T-helper 22 cell (primary cell): ENCODE measurements around the gene SSBP1.
"Not testable (repeated sequence)": the region's sequence is repeated elsewhere in the genome, so short reads cannot be mapped to it uniquely, and the experiment has no call there.

Experiments
- DNase-seq: peaks from one replicate; pipeline ENCODE4 v3.0.0-alpha.2; 2020; ENCODE audit warnings: low read depth

The SSBP1 gene, protein sequence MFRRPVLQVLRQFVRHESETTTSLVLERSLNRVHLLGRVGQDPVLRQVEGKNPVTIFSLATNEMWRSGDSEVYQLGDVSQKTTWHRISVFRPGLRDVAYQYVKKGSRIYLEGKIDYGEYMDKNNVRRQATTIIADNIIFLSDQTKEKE

DNA sequence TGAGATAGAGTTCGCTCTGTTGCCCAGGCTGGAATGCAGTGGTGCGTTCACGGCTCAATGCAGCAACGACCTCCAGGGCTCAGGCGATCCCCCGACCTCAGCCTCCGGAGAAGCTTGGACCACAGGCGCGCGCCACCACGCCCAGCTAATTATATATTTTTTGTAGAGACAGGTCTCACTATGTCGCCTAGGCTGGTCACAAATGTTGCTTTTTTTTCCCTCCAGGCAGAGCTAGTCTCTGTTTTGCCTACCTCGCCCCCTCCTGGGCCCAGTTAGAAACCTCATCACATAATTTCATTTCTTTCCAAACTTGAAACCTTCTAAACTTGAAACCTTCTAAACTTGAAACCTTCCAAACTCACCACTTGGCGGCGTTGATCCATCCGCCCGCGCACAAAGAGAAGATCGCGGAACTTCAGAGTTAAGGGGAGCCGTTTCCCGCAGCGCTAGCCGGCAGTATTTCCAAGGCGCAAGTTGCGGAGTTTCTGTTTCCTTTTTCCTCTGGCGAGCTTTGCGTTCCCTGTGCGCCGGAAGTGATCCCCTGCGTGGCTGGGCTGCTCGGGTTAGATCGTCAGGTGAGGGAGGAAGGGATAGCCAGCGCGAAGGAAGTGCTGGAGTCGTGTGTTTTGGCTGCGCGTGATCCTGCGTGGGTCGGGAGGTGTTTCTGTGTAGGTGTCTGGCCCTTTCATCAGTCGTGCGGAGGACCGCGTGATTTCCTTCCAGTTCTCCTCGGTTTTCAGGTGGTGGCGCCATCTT, at the start of gene SSBP1:
Gene SSBP1, plus strand, starts transcription at position 523 of the 756 bp plus-strand sequence. CDS start 809 bp downstream, outside the sequence.
- DNase-seq: peak; percentile 86

DNA sequence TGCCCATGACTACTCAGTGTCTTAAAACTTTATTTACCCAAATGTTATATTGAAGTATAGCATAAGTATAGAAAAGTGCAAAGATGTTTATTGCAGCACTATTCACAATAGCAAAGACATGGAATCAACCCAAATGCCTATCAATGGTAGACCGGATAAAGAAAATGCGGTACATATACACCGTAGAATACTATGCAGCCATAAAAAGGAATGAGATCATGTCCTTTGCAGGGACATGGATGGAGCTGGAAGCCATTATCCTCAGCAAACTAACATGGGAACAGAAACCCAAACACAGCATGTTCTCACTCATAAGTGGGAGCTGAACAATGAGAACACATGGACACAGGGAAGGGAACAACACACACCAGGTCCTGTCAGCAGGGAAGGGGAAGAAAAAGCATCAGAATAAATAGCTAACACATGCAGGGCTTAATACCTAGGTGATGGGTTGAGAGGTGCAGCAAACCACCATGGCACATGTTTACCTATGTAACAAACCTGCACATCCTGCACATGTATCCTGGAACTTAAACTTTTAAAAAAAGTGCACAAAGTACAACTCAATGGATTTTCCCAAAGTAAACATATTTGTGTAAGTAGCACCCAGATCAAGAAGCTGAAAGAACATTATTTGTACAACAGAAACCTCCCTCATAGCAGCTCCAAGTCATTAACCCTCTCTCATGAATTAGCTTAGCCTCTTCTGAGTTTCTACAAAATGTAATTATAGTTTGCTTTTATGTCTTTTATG, 48.9 kb upstream of the SSBP1 start:
- DNase-seq: not testable (repeated sequence)

DNA sequence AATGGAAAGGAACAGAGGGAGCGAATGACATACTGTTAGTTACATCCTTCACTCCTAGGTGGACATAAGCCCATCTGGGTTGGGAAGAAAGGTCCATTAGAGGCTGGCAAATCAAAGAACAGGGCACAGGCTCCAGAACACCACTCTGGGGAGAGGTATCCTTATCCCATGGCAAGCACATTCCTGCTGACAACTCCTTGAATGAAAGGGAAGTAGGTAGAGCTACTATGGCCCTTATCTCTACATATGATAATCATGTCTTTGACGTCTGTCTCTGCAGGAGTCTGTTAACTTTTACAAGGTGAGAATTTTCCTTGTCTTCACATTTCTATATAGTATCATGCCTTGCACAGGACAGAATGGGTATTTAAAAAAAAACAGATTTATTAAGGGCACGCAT, 46.6 kb upstream of the SSBP1 start:
- no peak for DNase-seq

DNA sequence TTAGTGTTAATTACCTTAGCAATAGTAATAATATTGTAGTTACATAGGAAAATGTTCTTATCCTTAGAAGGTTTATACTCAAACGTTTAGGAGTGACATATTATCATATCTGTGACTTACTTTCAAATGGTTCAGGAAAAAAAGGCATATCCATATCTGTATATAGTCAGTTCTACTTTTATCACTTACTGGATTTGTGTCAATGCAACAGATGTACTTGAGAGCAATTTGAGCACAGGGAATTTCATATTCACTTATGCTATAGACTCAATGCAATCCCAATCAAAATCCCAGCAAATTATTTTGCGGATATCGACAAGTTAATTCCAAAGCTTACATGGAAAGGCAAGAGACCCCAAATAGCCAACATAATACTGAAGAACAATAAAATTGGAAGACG, 46.2 kb upstream of the SSBP1 start:
- no peak for DNase-seq

DNA sequence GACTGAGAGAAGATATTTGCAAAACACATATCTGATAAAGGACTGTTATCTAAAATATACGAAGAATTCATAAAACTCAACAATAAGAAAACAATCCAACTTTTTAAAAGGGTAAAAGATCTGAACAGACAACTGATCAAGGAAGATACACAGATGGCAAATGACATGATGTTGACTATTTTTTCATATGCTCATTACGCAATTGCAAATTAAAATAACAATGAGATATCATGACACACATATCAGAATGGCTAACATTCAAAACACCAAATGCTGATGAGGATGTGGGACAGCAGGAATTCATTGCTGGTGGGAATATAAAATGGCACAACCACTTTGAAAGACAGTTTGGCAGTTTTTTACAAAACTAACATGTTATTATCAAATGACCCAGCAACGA, 45.1 kb upstream of the SSBP1 start:
- no peak for DNase-seq

DNA sequence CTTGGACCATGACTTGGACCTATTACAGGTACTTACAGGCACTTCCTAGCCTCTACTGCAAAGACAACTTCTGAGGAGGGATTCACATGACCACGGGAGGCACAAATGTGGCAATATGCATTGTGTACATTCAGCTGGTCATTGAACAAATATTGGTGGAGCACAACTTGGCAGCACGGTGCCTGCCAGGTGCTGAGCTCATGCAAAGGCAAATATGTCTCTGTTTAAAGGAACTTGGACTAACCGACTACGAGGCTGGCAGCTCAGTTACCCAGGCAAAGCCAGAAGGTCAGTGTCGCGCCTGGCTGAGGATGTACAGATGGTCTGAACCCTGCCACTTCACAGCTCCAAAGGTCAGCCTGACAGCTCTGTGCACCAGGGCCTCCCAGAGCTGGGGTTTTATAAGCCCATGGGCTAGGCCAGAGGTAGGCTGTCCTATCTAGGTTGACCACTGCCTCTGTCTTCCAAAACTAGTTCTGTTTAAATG, 42.3 kb upstream of the SSBP1 start:
- DNase-seq: no peak

DNA sequence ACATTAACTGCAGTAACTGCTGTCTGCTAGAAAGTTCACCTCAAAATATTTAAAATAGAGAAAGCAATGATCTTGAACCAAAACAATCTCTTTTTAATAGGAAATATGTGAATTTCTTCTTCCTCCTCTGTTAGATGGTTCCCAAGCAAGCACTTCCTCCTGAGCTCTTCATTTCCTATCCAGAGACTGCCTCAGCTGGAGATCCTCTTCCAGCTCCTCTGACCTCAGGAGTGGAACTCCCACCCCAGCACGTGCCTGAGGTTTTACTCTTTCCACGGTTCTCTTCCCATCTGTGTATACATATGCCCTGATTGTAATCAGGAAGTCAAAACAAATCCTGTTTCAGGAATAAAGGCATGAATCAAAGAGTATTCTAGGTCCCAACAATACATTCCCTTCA, 41.8 kb upstream of the SSBP1 start:
- DNase-seq: no peak

DNA sequence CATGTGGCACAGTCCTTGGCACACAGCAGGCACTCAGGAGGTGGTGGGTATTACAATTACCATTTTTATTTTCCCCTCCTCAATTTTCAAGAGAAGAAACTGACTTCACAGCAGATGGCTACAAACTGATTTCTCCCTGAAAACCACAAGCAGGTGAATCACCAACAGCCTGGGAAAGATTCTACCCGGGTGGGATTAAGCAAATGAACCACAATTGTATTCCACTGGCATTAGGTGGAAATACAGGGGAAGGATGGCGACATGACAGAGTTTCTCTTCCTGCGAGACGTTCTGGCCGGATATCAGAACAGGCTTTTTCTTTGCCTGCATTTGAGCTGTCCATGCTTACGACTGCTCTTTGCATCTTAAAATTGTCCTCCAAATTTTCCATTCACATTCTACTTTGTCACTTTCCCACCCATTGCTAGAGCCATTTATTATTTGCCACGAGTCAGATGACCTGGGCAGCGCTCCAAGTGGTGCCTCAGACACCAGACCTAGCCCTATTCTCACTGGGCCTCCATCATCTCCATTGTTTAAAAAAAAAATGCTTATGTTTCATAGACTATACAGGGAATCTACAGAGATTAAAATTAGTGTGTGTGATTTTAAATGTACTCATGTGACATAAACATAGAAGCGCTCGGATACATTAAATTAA, 40.8 kb upstream of the SSBP1 start:
- no peak for DNase-seq

DNA sequence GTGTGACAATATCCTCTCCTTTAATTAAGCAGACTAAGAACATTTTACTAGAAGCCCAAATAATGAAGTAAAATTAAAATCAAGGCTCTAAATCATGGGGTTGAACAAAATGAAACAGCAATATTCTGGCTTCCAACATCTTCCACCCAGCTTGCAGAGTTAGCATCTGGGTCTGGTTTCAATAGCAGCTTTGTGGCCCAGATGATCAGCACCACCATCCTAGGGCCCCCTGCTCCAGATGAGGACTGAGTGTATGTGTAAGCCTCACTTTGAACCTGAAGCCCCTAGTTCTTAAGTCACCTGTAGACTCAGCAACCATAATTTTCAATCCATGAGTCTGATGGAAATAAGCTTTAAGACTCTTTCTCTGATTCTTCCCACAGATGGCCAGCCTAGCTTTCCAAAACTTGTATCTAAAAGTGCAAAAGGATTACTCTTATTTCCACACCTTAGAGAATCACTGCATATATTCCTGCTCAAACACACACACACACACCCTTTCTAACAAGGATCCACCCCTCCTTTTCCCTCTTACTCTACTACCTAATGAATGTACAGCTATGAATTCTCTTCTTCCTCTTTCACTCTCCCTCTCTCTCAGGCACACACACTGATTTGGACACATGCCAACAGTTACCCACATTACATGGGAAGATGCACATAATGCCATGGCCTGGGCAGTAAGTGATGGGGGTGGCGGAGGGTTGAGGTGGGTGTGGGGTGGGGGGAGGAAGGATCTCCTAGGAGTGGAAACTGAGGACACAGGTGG, 39.7 kb upstream of the SSBP1 start:
- no peak for DNase-seq

DNA sequence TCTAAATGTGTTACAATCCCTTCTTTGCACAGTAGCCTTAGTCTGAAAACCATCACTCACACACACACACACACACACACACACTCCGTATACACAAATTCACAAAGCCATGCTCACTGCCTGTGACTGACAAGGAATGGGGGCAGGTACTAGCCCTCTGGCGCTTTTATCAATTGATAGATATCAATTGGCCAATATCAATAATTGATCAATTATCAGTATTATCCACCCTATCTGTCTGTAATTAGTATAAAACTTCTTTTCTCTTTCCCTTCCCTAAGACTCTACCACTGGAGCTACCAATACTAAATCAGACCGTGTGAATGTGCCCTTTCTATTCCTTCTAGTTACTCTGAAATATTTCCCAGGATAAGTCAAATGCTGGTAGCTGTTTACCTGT, 38.3 kb upstream of the SSBP1 start:
- DNase-seq: no peak

DNA sequence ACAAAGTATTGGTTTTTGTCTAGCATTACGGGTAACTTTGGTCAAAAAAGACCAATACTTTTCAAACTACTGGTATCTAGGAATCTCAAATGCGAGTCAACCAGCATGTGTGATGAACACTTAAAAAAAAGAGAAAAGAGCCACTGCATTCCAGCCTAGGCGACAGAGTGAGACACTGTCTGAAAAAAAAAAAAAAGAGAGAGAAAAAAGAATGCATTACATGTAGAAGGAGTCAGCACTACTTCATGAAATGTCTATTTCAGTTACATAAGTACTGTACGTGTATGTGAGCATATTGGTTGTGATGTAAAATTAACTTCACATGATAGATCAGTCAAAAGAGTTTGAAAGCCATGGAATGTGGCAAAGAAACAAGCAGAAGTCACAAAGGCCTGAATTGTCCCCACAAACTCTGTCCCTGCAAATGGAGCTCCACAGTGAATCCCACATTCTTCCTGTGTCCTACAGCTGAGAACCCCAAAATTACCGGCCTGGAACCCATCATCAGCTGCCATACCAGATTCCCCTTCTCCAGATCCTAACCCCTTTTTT, 37.8 kb upstream of the SSBP1 start:
- no peak for DNase-seq

DNA sequence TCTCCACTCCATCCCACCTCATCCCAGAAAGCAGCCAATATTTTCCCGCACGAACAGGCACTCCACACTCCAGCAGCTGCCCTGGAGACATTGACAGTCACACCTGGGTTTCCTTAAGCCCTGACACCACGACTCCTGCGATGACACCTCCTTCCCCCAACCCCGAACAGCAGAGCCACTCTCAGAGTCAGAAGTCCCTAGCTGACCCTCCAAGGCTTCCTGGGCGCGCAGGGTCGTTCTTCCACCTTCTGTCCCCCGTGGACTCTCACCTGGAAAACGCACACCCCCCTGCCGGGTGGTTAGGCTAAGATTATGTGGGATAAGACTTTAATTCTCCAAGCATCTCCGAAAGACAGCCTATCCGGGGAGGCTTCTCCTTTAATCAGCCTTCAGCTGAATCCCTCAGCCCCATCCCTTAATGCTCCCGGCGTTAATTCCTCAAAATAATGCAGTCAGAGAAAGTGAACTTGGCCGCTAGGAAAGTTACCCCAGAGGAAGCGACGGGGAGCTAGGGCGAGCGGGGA, 37.2 kb upstream of the SSBP1 start:
- no peak for DNase-seq

DNA sequence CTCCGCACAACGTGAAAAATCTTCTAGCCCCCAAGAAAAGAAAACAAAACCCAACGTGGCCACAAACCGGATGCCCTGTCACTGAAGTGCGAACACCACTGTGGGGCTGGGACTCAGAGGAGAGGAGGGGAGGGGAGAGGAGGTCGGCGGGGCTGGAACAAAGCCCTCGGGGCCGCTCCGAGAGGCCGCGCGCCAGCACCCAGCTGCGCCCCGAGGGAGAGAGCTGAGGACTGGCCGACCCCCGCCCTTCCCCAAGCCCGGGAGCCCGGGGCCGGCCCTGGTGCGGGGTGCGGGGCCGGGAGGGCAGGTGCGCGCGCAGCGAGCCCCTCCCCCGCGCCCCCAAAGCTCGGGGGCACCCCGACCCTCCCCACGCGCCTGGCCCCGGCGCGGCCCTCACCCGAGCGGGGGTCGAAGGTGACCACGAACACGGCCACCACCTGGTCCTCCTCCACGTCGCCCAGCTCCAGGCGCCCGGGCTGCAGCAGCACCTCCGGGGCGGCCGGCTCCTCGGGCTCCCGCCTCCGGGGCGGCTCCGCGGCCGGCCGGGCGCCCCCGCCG, 36.6 kb upstream of the SSBP1 start:
- peak; percentile 63 for DNase-seq

DNA sequence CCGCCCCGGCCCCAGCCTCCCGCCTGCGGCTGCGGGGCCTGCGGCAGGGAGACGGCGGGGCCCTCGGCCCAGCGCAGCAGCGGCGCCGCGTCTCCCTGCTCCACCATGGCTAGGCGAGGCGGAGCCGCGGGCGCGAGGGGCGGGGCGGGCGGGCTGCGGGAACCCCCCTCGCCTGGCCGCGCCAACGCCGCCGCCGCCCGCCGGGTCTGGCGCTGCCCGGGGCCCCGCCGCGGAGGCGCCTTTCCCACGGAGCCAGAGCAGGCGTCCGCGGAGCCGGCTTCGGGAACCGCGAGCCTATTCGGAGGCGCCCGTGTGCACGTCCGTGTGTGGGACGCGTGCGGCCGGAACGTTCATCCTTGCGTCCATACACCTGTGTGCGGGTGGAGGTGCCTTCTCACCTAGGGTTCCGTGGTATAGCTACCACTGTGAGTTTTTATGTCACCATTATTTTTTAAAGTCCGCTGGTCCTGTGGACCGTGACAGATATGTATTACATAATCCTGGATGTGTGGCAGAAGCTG, 36.1 kb upstream of the SSBP1 start, which contains the start of gene DENND11:
Gene DENND11, minus strand, starts transcription at position 120 of the 521 bp plus-strand sequence. Its CDS starts 13 bp downstream, at position 107.
- peak; percentile 46 for DNase-seq

DNA sequence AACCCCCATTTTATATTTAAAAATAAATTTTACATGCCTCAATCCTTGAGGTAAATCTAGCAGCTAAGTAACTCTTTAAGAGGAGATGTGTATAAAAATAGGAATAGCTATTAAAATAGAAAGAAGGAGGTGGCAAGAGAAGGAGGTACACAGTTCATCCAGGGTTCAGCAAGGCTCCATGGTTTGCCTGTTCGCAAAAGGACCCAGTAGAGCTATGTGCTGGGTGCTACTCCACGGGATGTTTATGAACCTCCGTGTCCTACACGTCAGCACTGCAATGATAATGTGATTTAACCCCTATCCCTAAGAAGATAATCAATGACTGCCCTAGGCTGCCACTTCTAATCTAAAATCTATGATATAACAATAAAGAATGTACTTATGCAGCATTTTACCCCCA, 35.3 kb upstream of the SSBP1 start:
- DNase-seq: no peak

DNA sequence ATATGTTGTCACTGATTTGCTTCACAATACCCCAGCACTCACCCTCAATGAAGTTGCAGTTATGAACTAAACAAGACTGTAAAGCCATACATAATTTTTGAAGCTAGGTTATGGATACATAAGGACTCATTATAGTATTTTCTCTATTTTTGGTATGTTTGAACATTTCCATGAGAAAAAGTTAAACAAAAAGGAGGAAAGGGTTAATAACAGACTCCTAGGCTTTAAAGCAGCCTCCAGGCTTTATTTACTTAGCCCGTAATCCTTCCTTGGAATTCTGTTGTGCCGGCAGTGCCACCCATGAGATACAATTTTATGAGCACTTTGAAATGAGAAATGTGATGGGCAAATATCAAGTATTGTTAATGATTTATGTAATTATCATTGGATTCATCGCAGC, 34.0 kb upstream of the SSBP1 start:
- no peak for DNase-seq

DNA sequence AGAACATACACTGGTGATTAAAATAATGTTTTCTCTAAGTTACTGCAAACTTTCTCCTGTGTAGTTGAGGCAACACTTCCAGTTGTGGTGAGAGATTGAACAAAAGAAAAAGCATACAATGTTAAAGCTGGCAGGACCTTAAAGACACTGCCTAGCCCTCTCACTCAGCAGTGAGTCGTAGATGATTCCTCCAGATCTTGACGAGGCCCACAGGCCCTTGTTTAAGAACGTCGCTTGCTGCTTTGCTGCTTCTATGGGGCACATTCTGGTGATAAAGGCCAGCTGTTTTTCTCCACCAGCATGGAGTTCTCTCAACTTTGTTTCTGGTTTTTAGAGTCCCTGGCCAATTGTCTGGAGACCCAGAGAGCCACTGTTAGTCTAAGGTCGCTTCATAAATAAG, 33.4 kb upstream of the SSBP1 start:
- DNase-seq: no peak

DNA sequence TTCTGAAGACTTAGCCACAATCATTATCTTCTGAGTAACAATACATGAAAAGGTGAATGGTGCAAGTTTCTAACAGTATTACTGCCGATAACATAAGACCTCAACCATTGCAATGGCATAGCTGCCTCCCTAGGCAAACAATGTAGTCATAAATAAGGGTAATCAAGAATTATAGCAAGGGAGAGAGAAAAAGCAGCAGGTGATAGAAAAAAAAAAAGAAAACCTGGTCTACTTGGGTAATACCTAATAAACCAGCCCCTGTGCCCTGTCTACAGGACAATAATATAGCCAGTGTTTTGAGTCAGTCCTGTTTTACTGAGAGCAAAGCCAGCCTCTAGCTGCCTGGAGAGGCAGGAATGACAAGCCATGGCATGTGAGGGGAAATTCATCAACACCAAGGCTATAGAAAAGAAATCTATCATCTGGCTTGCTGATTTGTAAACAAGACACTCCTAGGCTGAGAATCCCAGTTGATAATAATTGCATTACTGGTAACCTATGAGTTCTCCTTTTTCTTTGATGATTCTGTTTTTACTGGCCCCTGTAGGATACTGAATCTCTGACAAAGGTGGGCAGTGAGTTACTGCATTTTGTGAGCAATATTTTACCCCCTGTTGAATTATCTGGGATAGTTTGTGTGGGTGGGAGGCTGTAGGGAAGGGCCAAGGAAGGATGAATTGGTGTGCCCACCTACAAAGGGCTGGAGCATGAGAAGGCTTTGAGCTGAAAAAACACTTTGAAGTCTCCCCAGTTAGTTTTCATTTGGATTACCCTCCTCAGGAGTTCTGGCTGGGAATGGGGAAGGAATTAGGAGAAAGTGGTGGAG, 31.7 kb upstream of the SSBP1 start:
- no peak for DNase-seq

DNA sequence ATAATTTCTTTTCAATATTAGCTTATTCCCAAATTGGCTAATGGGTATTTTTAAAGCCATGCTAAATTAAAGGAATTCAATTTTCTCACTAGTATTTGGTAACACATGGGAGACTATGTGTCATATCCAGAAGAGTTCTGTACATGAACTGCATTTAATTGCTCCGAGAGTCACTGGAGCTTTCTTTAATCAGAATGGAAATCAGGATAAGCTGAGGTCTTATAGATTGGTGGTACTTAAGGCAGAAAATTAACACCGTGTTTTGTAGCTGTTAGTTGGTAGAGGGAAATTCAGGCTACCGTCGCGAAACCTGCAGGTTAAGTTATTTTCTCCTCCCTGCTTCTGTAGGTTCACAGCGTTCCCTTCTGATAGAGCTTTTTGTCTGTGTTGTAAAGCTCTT, 29.8 kb upstream of the SSBP1 start, which contains the start of gene WEE2:
Gene WEE2, plus strand, starts transcription at position 3 of the 400 bp plus-strand sequence. CDS start 406 bp downstream, outside the sequence.
- no peak for DNase-seq
